Right ventricle myocardium inferior (tissue), 1 donor: ENCODE data around the gene LCT. TPM values are rescaled to one million over a fixed set of nuclear protein-coding genes. Genes with fewer than 3 reads are reported as not detected.
A peak's percentile ranks its signal among the peaks of the same experiment; 100 is the strongest.
"Not testable (repeated sequence)": the region's sequence is repeated elsewhere in the genome, so short reads cannot be mapped to it uniquely, and the experiment has no call there.

ENCODE experiments used
- ATAC-seq: fragments of 200-7000 bp; cut with Tn5 transposase; one replicate; pipeline ENCODE4 v1.9.1; 2020; ENCODE audit warnings: mild to moderate bottlenecking, moderate library complexity
- DNase-seq: peaks from one replicate; pipeline ENCODE4 v3.0.0; 2021; ENCODE audit errors: missing footprints
- intact Hi-C: fragments of 100-400 bp; cut with DNase I; formaldehyde crosslinking; loops from one replicate; pipeline ENCODE4 v1.11.0; 2022
- total RNA-seq: library from RNA; stranded (reverse); fragmentation: NEBNext Ultra II Directional; extraction: Animal tissue kit (Norgen Biotek cat#: 25700); gene quantifications from one replicate; pipeline ENCODE4 v1.2.1, GENCODE V29; 2021
- donor health status: DM: no; HTN: yes; CAD: no; lungs with severe emphysema.

Gene LCT
- total RNA-seq, 1 donor from 2014 or later = not detected

- no peak for DNase-seq
- intact Hi-C loops = no loop called here
- ATAC-seq = no peak
These were observed 36.2 kb downstream of the LCT start for GRCh38 chr2:135800513-135801460.

- intact Hi-C loops = no loop called here
- DNase-seq (no peak), ATAC-seq (no peak)
These were observed 37.2 kb downstream of the LCT start for GRCh38 chr2:135799738-135800137.

- ATAC-seq (no peak), DNase-seq (no peak)
- intact Hi-C loops = no loop called here
These were observed 38.2 kb downstream of the LCT start for GRCh38 chr2:135798762-135799161.

GRCh38 chr2:135798275-135798705 is 38.7 kb downstream of the LCT start:
- intact Hi-C loops = no loop called here
- DNase-seq = no peak
- peak; percentile 23 for ATAC-seq

GRCh38 chr2:135797497-135798274 is 39.3 kb downstream of the LCT start:
- intact Hi-C loops = no loop called here
- peak; percentile 87 for DNase-seq
- ATAC-seq = peak; percentile 72

GRCh38 chr2:135796606-135797005 is 40.4 kb downstream of the LCT start:
- intact Hi-C loops = no loop called here
- ATAC-seq (no peak), DNase-seq (no peak)

- DNase-seq, intact Hi-C loops, ATAC-seq: not testable (repeated sequence)
These were observed 41.3 kb downstream of the LCT start for GRCh38 chr2:135795641-135796040.

- DNase-seq (no peak), ATAC-seq (no peak)
- intact Hi-C loops = no loop called here
These were observed 44.4 kb downstream of the LCT start for GRCh38 chr2:135792401-135793150.

- no peak for ATAC-seq
- intact Hi-C loops = no loop called here
- DNase-seq = no peak
These were observed 45.4 kb downstream of the LCT start for GRCh38 chr2:135791418-135792190.

- intact Hi-C loops = no loop called here
These were observed 46.6 kb downstream of the LCT start for GRCh38 chr2:135790423-135790822.

GRCh38 chr2:135786823-135787222 is 50.2 kb downstream of the LCT start:
- ATAC-seq (no peak), DNase-seq (no peak)
- intact Hi-C loops = no loop called here

More at GRCh38 chr2:135790423-135790822, 46.6 kb downstream of the LCT start:
- DNase-seq (no peak), ATAC-seq (no peak)

GRCh38 chr2:135785032-135785431 is 52.0 kb downstream of the LCT start:
- ATAC-seq = no peak
- intact Hi-C loops = no loop called here

GRCh38 chr2:135783439-135783838 is 53.5 kb downstream of the LCT start:
- intact Hi-C loops = no loop called here
- DNase-seq = no peak
- no peak for ATAC-seq

More at GRCh38 chr2:135785032-135785431, 52.0 kb downstream of the LCT start:
- no peak for DNase-seq

GRCh38 chr2:135782231-135782630 is 54.8 kb downstream of the LCT start:
- DNase-seq = no peak
- no peak for ATAC-seq
- intact Hi-C loops = no loop called here

- DNase-seq (no peak), ATAC-seq (no peak)
- intact Hi-C loops = no loop called here
These were observed 60.6 kb downstream of the LCT start for GRCh38 chr2:135776367-135776766.

- ATAC-seq (peak; percentile 88), DNase-seq (no peak)
- intact Hi-C loops = no loop called here
These were observed 61.6 kb downstream of the LCT start for GRCh38 chr2:135775420-135775819.

- DNase-seq = no peak
- intact Hi-C loops = no loop called here
- ATAC-seq = no peak
These were observed 63.1 kb downstream of the LCT start for GRCh38 chr2:135773917-135774316.

GRCh38 chr2:135773319-135773718 is 63.7 kb downstream of the LCT start:
- intact Hi-C loops = no loop called here
- no peak for ATAC-seq
- DNase-seq = no peak
